Esophagus muscularis mucosa (tissue), 4 donors: ENCODE measurements around the gene GPATCH3. TPM values are rescaled to one million over a fixed set of nuclear protein-coding genes. Genes with fewer than 3 reads are reported as not detected.

ENCODE experiments used
- DNase-seq: peaks from one replicate; pipeline ENCODE4 v3.0.0-alpha.2; 2017; ENCODE audit errors: extremely low spot score
- H3K27ac ChIP-seq, 4 donors: fragments of 200-600 bp; sonication (generic); replicated peaks in 1 of 4; 1 replicate in 3 of 4; 2 replicates in 1 of 4; pipeline ENCODE4 v1.5.1; 2016 to 2019; ENCODE audit warnings: mild to moderate bottlenecking in 1 of 4
- H3K27me3 ChIP-seq, 4 donors: fragments of 200-600 bp; sonication (generic); one replicate each; pipeline versions ENCODE4 v1.5.1 to v1.6.0; 2016 to 2019
- H3K36me3 ChIP-seq, 4 donors: fragments of 200-600 bp; sonication (generic); one replicate each; pipeline ENCODE4 v1.5.1; 2016 to 2019
- H3K4me1 ChIP-seq, 4 donors: fragments of 200-600 bp; sonication (generic); one replicate each; pipeline ENCODE4 v1.5.1; 2016 to 2019
- H3K4me3 ChIP-seq, 4 donors: fragments of 200-600 bp; sonication (generic); 1 replicate in 2 of 4; 2 replicates in 2 of 4; pipeline ENCODE4 v1.5.1; 2016 to 2019; ENCODE audit warnings: mild to moderate bottlenecking in 4 of 4, moderate library complexity in 1 of 4
- H3K9me3 ChIP-seq, 4 donors: fragments of 200-600 bp; sonication (generic); 1 replicate in 3 of 4; 2 replicates in 1 of 4; pipeline ENCODE4 v1.5.1; 2016 to 2019
- CTCF ChIP-seq, 3 experiments: fragments of 200-600 bp in 2 of 3; fragments of 450-650 bp in 1 of 3; sonication (generic) in 2 of 3; IDR thresholded peaks; one replicate each; pipeline ENCODE4 v1.5.1; 2017 to 2019; ENCODE audit warnings: antibody characterized with exemption in 3 of 3, mild to moderate bottlenecking in 2 of 3, moderate library complexity in 1 of 3
- EP300 ChIP-seq: sonication (generic); formaldehyde crosslinking; IDR thresholded peaks from one replicate; pipeline ENCODE4 v1.6.1; 2017; ENCODE audit warnings: antibody characterized with exemption
- POLR2A ChIP-seq: fragments of 450-650 bp; IDR thresholded peaks from one replicate; pipeline ENCODE4 v1.6.1; 2017; ENCODE audit warnings: antibody characterized with exemption, moderate library complexity, mild to moderate bottlenecking, low read depth
- POLR2AphosphoS5 ChIP-seq, 2 donors: sonication (generic); formaldehyde crosslinking; IDR thresholded peaks; one replicate each; pipeline ENCODE4 v1.6.1; 2017; ENCODE audit warnings: antibody characterized with exemption in 2 of 2
- WGBS: methylation state at CpG from one replicate; pipeline ENCODE4 v1.1.5; 2018; 5-methylcytosine and 5-hydroxymethylcytosine counted together
- intact Hi-C: fragments of 100-400 bp; cut with DNase I; formaldehyde crosslinking; loops from one replicate; pipeline ENCODE4 v1.15.1; 2023
- total RNA-seq, 4 donors: library from RNA; depleted of rRNA; stranded (reverse); fragments of >200 nt; gene quantifications; one replicate each; pipeline versions ENCODE4 v1.1.0 to v1.2.1, GENCODE V29; 2016

GPATCH3 gene
- total RNA-seq, 4 donors from 2014 or later = 7.5 to 17.0 (median 8.8) TPM

- Histone ChIP-seq H3K36me3 (peaks cover 0 to 44% (median 42%) of the 10 kb centered on the region in 4 donors), H3K4me1 (peaks cover 6 to 9% (median 7%) of the 10 kb centered on the region in 4 donors), H3K9me3 (no peaks in the 10 kb centered on the region), H3K4me3 (no peak overlapping the region), H3K27me3 (no peaks in the 10 kb centered on the region), H3K27ac (no peak overlapping the region)
- no peak for TF ChIP-seq CTCF (IDR thresholded peaks at IDR 0.05)
- TF ChIP-seq EP300 = no peak
- TF ChIP-seq POLR2AphosphoS5 (IDR thresholded peaks at IDR 0.05) = no peak
- TF ChIP-seq POLR2A = no peak
- DNase-seq = no peak
- WGBS = 77% methylated on average over 4 of the region's 7 CpGs
- intact Hi-C loops = no loop called here
Measured at GRCh38 chr1:26858891-26859640, 41.2 kb downstream of the GPATCH3 start.

DNA sequence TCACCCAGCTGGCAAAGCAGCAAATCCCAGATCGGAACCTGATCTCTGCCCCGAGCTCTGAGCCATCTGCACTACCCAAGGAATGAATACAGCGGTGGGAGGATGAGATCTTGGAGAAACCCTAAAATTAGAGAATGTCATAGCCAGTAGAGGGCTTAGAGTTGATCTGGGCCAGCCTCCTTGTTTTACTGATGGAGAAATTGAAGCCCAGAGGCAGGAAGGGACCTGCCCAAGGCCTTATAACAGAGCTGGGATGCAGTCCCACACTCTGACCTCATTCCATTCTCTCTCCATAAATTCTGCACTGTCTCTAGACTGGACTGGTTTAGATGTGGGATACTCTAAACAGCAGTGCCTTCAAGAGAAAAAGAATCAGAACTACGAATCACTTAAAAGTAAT lies 42.1 kb downstream of the GPATCH3 start:
- 76% methylated on average over 4 of the region's 4 CpGs for WGBS
- no peaks in the 10 kb centered on the region for H3K9me3 ChIP-seq
- H3K27me3 ChIP-seq = no peaks in the 10 kb centered on the region
- no peak overlapping the region for H3K27ac ChIP-seq
- intact Hi-C loops = no loop called here
- H3K36me3 ChIP-seq = peaks cover 0 to 52% (median 51%) of the 10 kb centered on the region in 4 donors
- no peak for TF ChIP-seq POLR2AphosphoS5 (IDR thresholded peaks at IDR 0.05)
- no peak for TF ChIP-seq EP300
- TF ChIP-seq POLR2A = no peak
- no peak for TF ChIP-seq CTCF (IDR thresholded peaks at IDR 0.05)
- H3K4me3 ChIP-seq = no peak overlapping the region
- H3K4me1 ChIP-seq = peaks cover 0 to 6% (median 2%) of the 10 kb centered on the region in 4 donors
- no peak for DNase-seq

- 76% methylated on average over 8 of the region's 8 CpGs for WGBS
- Histone ChIP-seq H3K4me1 (peaks cover 0 to 9% (median 5%) of the 10 kb centered on the region in 4 donors), H3K36me3 (peaks cover 3 to 57% (median 55%) of the 10 kb centered on the region in 4 donors), H3K27me3 (no peaks in the 10 kb centered on the region), H3K27ac (no peak overlapping the region), H3K9me3 (no peaks in the 10 kb centered on the region), H3K4me3 (no peak overlapping the region)
- intact Hi-C loops = no loop called here
- no peak for DNase-seq
- TF ChIP-seq POLR2A (no peak), CTCF (IDR thresholded peaks at IDR 0.05) (no peak), POLR2AphosphoS5 (IDR thresholded peaks at IDR 0.05) (no peak)
Measured at GRCh38 chr1:26857473-26858060, 42.7 kb downstream of the GPATCH3 start.

DNA sequence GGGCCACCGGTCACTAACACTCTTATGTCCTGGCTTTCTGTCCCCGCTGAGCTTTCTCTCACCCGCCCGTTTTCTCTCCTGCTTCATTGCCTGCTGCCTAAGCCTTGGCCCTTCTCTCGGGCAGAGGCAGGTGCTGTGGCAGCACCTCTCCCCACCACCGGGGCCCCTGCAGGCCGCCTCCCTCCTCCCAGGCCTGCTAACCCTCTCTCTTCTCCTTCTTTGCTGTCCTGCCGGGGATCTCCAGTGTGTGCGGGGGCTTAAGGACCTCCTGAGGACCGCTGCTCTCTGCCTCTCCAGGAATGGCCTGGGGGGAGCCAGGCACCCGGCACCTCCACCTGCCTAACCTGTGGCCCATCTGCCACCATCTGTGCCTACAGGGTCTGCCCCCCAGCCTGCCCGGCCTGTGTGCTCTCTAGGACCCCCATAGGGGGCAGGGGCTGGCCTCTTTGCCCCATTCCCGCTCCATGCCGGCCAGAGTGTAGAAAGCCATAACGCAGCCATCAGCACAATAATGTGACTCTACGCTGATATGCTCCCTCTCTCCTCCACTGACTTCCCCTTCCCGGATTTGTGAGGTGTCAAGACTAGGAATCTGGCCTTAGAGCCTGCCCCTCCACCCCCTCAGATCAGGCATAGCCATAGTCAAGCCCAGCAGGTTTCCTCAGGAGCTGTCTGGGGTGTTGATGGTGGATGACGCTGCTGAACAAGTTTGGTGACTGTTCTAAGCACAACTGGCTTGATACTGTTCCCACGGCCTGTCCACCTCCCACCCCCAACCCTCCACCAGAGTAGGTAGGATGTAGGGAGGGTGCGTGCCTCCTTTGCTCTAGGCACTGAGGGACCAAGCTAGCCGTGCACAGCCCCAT lies 43.4 kb downstream of the GPATCH3 start:
- 87% methylated on average over 20 of the region's 21 CpGs for WGBS
- H3K36me3 ChIP-seq = peaks cover 7 to 63% (median 62%) of the 10 kb centered on the region in 4 donors
- no peak for DNase-seq
- intact Hi-C loops = no loop called here
- no peaks in the 10 kb centered on the region for H3K27me3 ChIP-seq
- TF ChIP-seq EP300 (no peak), POLR2AphosphoS5 (IDR thresholded peaks at IDR 0.05) (no peak), CTCF (IDR thresholded peaks at IDR 0.05) (no peak), POLR2A (no peak)
- peaks cover 0 to 9% (median 5%) of the 10 kb centered on the region in 4 donors for H3K4me1 ChIP-seq
- H3K9me3 ChIP-seq = no peaks in the 10 kb centered on the region
- no peak overlapping the region for H3K4me3 ChIP-seq
- H3K27ac ChIP-seq = no peak overlapping the region
